Panc1 (cell line): ENCODE measurements around the gene SPDYC.

Source experiments
- CTCF ChIP-seq: fragments of 450-650 bp; IDR thresholded peaks from 2 replicates; pipeline ENCODE4 v1.5.1; 2017; ENCODE audit warnings: mild to moderate bottlenecking
- REST ChIP-seq, 2 experiments: IDR thresholded peaks; 2 replicates each; pipeline ENCODE4 v1.6.1; 2011 to 2012; ENCODE audit warnings: low read depth in 2 of 2, control low read depth in 1 of 2, low read length in 1 of 2, mild to moderate bottlenecking in 1 of 2, moderate library complexity in 1 of 2; ENCODE audit not compliant: insufficient read depth in 1 of 2

GRCh38 chr11:65185171-65185570 is 15.1 kb downstream of the SPDYC start:
- no peak for TF ChIP-seq CTCF
- TF ChIP-seq REST (IDR thresholded peaks at IDR 0.05; ENCODE audit: insufficient read depth in 1 of 2, low read depth in 2 of 2, low read length in 1 of 2): no peak
